DND-41 (cell line): ENCODE measurements around the gene TNFSF15.

Experiments
- ATAC-seq: fragments of 200-7000 bp; cut with Tn5 transposase; 3 replicates; pipeline ENCODE4 v1.9.1; 2021; ENCODE audit warnings: low read depth; ENCODE audit not compliant: insufficient read depth
- DNase-seq: peaks from one replicate; pipeline ENCODE4 v3.0.0-alpha.2; 2020
- H2AFZ ChIP-seq: 2 replicates; pipeline ENCODE4 v1.6.0; 2012; ENCODE audit warnings: low read depth, low read length
- H3K27ac ChIP-seq: 2 replicates; pipeline ENCODE4 v1.5.1; 2012; ENCODE audit warnings: low read length, inconsistent platforms
- H3K27me3 ChIP-seq: fragments of 200-600 bp; sonication (generic); 2 replicates; pipeline ENCODE4 v1.6.0; 2012; ENCODE audit warnings: low read length, mild to moderate bottlenecking, inconsistent platforms; ENCODE audit not compliant: insufficient read depth, poor library complexity
- H3K36me3 ChIP-seq: 2 replicates; pipeline ENCODE4 v1.5.1; 2012; ENCODE audit warnings: low read length, inconsistent platforms; ENCODE audit not compliant: insufficient read depth
- H3K4me1 ChIP-seq: 2 replicates; pipeline ENCODE4 v1.5.1; 2012; ENCODE audit warnings: mild to moderate bottlenecking, low read length; ENCODE audit not compliant: insufficient read depth
- H3K4me2 ChIP-seq: 2 replicates; pipeline ENCODE4 v1.6.0; 2012; ENCODE audit warnings: mild to moderate bottlenecking, moderate library complexity, low read length, inconsistent platforms; ENCODE audit not compliant: insufficient read depth
- H3K4me3 ChIP-seq, 2 experiments: fragments of 200-600 bp in 1 of 2; shearing (Covaris generic) in 1 of 2; 2 replicates each; pipeline ENCODE4 v1.5.1; 2012 to 2016; ENCODE audit warnings: inconsistent platforms in 2 of 2, low read length in 2 of 2, mild to moderate bottlenecking in 2 of 2, low read depth in 1 of 2, moderate library complexity in 1 of 2
- H3K79me2 ChIP-seq: 2 replicates; pipeline ENCODE4 v1.6.0; 2012; ENCODE audit warnings: low read length, inconsistent platforms; ENCODE audit not compliant: insufficient read depth
- H3K9ac ChIP-seq: 2 replicates; pipeline ENCODE4 v1.6.0; 2012; ENCODE audit warnings: low read depth, mild to moderate bottlenecking, inconsistent platforms, low read length, moderate library complexity
- H3K9me3 ChIP-seq: 2 replicates; pipeline ENCODE4 v1.5.1; 2012; ENCODE audit warnings: low read length, moderate library complexity, mild to moderate bottlenecking, inconsistent platforms; ENCODE audit not compliant: insufficient read depth, severe bottlenecking
- H4K20me1 ChIP-seq: 2 replicates; pipeline ENCODE4 v1.6.0; 2012; ENCODE audit warnings: low read length; ENCODE audit not compliant: insufficient read depth
- CTCF ChIP-seq: IDR thresholded peaks from 2 replicates; pipeline ENCODE4 v1.5.1; 2012; ENCODE audit warnings: borderline replicate concordance, low read length, moderate library complexity, mild to moderate bottlenecking; ENCODE audit not compliant: poor library complexity, severe bottlenecking; ENCODE audit errors: extremely low read depth
- EZH2 ChIP-seq: IDR thresholded peaks from 3 replicates; pipeline ENCODE4 v1.6.1; 2012; ENCODE audit warnings: borderline replicate concordance, low read depth, mild to moderate bottlenecking, moderate library complexity, low read length, inconsistent platforms; ENCODE audit not compliant: severe bottlenecking

TNFSF15 gene

GRCh38 chr9:114818178-114818577 is 12.3 kb upstream of the TNFSF15 start:
- no peaks in the 10 kb centered on the region for H3K4me1 ChIP-seq
- no peaks in the 10 kb centered on the region for H4K20me1 ChIP-seq
- no peak overlapping the region for H3K9ac ChIP-seq
- no peaks in the 10 kb centered on the region for H3K9me3 ChIP-seq
- no peak for ATAC-seq
- H3K4me2 ChIP-seq, result no peak overlapping the region
- no peak overlapping the region for H3K4me3 ChIP-seq
- H3K27me3 ChIP-seq, result no peaks in the 10 kb centered on the region
- no peaks in the 10 kb centered on the region for H3K36me3 ChIP-seq
- TF ChIP-seq EZH2 (no peak), CTCF (no peak)
- no peak overlapping the region for H3K27ac ChIP-seq
- DNase-seq, result no peak
- H3K79me2 ChIP-seq, result no peaks in the 10 kb centered on the region
- no peak overlapping the region for H2AFZ ChIP-seq

- Histone ChIP-seq H3K27ac (no peak overlapping the region), H3K9me3 (no peaks in the 10 kb centered on the region), H2AFZ (no peak overlapping the region)
These were observed 8.0 kb upstream of the TNFSF15 start for GRCh38 chr9:114813717-114814418.

GRCh38 chr9:114811966-114812636 is 6.3 kb upstream of the TNFSF15 start:
- Histone ChIP-seq H2AFZ (no peak overlapping the region), H3K9ac (no peak overlapping the region), H3K4me3 (no peak overlapping the region), H3K27me3 (no peaks in the 10 kb centered on the region), H3K27ac (no peak overlapping the region), H3K9me3 (no peaks in the 10 kb centered on the region), H3K4me2 (no peak overlapping the region), H4K20me1 (no peaks in the 10 kb centered on the region), H3K36me3 (no peaks in the 10 kb centered on the region), H3K4me1 (no peaks in the 10 kb centered on the region), H3K79me2 (no peaks in the 10 kb centered on the region)
- ATAC-seq, result no peak
- no peak for DNase-seq
- TF ChIP-seq CTCF (no peak), EZH2 (no peak)

More at GRCh38 chr9:114813717-114814418, 8.0 kb upstream of the TNFSF15 start:
- no peak overlapping the region for H3K4me3 ChIP-seq
- no peaks in the 10 kb centered on the region for H3K4me1 ChIP-seq
- DNase-seq (no peak), ATAC-seq (no peak)
- no peaks in the 10 kb centered on the region for H3K36me3 ChIP-seq
- H3K9ac ChIP-seq, result no peak overlapping the region
- no peaks in the 10 kb centered on the region for H4K20me1 ChIP-seq
- no peak for TF ChIP-seq CTCF
- TF ChIP-seq EZH2, result no peak
- no peaks in the 10 kb centered on the region for H3K79me2 ChIP-seq
- no peak overlapping the region for H3K4me2 ChIP-seq
- no peaks in the 10 kb centered on the region for H3K27me3 ChIP-seq

GRCh38 chr9:114811301-114811700 is 5.5 kb upstream of the TNFSF15 start:
- ATAC-seq (no peak), DNase-seq (no peak)
- Histone ChIP-seq H3K4me3 (no peak overlapping the region), H2AFZ (no peak overlapping the region), H3K27ac (no peak overlapping the region), H3K4me1 (peaks cover 4% of the 10 kb centered on the region; the same call in 1 of the 2 replicates), H3K4me2 (no peak overlapping the region), H3K27me3 (no peaks in the 10 kb centered on the region), H3K9ac (no peak overlapping the region), H3K79me2 (no peaks in the 10 kb centered on the region), H4K20me1 (no peaks in the 10 kb centered on the region), H3K9me3 (no peaks in the 10 kb centered on the region), H3K36me3 (no peaks in the 10 kb centered on the region)
- TF ChIP-seq EZH2, result no peak
- no peak for TF ChIP-seq CTCF
